ENCODE measurements around the gene ABTB2. TPM values are rescaled to one million over a fixed set of nuclear protein-coding genes. Genes with fewer than 3 reads are reported as not detected.

Gene ABTB2
- polyA plus RNA-seq, 1 of the 3 experiments (the other 2 are of a cell fraction): 7.8 TPM

DNA sequence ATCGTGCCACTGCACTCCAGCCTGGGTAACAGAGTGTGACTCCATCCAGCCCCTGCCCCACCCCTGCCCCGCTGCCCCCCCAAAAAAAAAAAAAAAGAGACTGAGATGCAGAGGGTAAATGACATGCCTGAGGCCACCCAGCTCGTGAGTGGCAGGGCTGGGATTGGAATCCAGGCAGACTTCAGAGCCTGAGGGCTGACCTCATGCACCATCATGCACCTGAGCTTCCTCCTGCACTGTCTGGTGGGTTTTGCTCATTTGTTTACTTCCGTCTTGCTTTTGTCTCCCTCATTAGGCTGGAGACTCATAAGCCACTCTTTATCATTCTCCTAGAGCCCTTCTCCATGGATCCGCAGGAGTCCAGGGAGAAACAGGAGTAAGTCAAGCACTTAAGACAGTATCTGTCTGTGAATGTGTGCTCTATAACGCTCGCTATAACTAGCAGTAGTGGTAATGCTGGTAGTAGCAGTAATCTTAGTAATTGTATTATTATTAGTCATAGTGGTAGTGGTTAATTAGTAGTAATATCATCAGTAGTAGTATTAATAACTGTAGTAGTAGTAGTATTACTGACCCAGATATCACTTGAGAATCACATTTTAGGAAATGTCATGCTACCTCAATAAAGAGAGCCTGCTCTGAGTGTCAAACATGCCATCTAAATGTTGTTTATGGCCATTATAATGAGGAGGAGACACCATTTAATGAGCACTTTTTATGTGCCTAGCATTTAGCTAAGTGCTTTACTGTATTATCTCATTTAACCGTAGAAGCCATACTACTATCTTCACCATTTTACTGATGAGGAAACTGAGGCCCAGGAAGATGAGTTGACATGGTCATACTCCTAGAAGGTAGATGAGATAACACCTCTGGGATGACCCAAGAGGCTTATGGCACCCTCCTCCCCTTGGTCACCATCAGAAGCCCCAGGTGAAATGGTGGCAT lies 167.3 kb downstream of the ABTB2 start:
- 96% methylated on average over 8 of the region's 8 CpGs for WGBS (ENCODE audit: low lambda C conversion rate)
- Histone ChIP-seq H3F3A (replicated peaks; ENCODE audit: insufficient read depth) (peaks cover 17% of the 10 kb centered on the region), H3K27me3 (ENCODE audit: insufficient read depth) (no peaks in the 10 kb centered on the region), H2AFZ (ENCODE audit: low read depth) (no peak overlapping the region), H3K9me3 (no peaks in the 10 kb centered on the region), H3K36me3 (replicated peaks in 1 of 2; ENCODE audit: control insufficient read depth in 1 of 2, insufficient read depth in 2 of 2, low read length in 1 of 2) (no peaks in the 10 kb centered on the region), H4K20me1 (ENCODE audit: insufficient read depth) (no peaks in the 10 kb centered on the region), H3K4me3 (ENCODE audit: low read depth in 2 of 2, low read length in 1 of 2) (no peak overlapping the region), H3K4me1 (ENCODE audit: control insufficient read depth in 1 of 2, insufficient read depth in 2 of 2, low read depth in 1 of 2, low read length in 1 of 2) (peaks cover 30 to 40% of the 10 kb centered on the region in 2 experiments; a peak in 3 of 4 replicates), H3K27ac (ENCODE audit: low read depth in 2 of 2, low read length in 1 of 2) (no peak overlapping the region), H3K9ac (no peak overlapping the region), H3K4me2 (no peak overlapping the region), H3K9me2 (no peaks in the 10 kb centered on the region), H3K79me2 (ENCODE audit: insufficient read depth) (no peaks in the 10 kb centered on the region)
- ChIA-PET POLR2A (no interaction called here), CTCF (interaction anchor here (0.5 to 3.9 kb wide), 6 partner anchors 8 to 303 kb away, joined by 3 to 15 read pairs (median 3); no protein-coding TSS in a partner anchor)
- TF ChIP-seq GABPA (IDR thresholded peaks at IDR 0.05; ENCODE audit: low read depth) (no peak), NRF1 (IDR thresholded peaks at IDR 0.05; ENCODE audit: low read depth, low read length) (no peak), RAD21 (IDR thresholded peaks at IDR 0.05; ENCODE audit: low read length) (no peak), YY1 (IDR thresholded peaks at IDR 0.05; ENCODE audit: low read depth) (no peak)
- no peak for DNase-seq

DNA sequence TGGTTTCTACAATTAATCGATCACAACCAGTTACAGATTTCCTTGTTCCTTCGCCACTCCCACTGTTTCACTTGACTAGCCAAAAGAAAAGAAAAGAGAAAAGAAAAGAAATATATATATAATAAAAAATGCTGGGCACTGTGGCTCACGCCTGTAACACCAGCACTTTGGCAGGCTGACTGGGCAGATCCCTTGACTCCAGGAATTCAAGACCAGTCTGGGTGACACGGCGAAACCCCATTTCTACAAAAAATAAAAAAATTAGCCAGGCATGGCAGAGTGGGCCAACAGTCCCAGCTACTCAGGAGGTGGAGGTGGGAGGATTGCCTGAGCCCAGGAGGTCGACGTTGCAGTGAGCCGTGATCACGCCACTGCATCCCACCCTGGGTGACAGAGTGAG lies 168.6 kb downstream of the ABTB2 start:
- H4K20me1 ChIP-seq (ENCODE audit: insufficient read depth): no peaks in the 10 kb centered on the region
- peaks cover 16% of the 10 kb centered on the region for H3F3A ChIP-seq (replicated peaks; ENCODE audit: insufficient read depth)
- no peaks in the 10 kb centered on the region for H3K79me2 ChIP-seq (ENCODE audit: insufficient read depth)
- H3K27me3 ChIP-seq (ENCODE audit: insufficient read depth): no peaks in the 10 kb centered on the region
- H3K4me2 ChIP-seq: no peak overlapping the region
- 98% methylated on average over 9 of the region's 9 CpGs for WGBS (ENCODE audit: low lambda C conversion rate)
- H3K9ac ChIP-seq: no peak overlapping the region
- ChIA-PET POLR2A (no interaction called here), CTCF (interaction anchor here (5.4 kb wide), 1 partner anchor 15 kb away, joined by 45 read pairs; no protein-coding TSS in a partner anchor)
- H3K4me3 ChIP-seq (ENCODE audit: low read depth in 2 of 2, low read length in 1 of 2): no peak overlapping the region
- no peak overlapping the region for H3K27ac ChIP-seq (ENCODE audit: low read depth in 2 of 2, low read length in 1 of 2)
- H3K9me2 ChIP-seq: no peaks in the 10 kb centered on the region
- no peak overlapping the region for H2AFZ ChIP-seq (ENCODE audit: low read depth)
- DNase-seq: no peak
- H3K9me3 ChIP-seq: no peaks in the 10 kb centered on the region
- H3K36me3 ChIP-seq (replicated peaks in 1 of 2; ENCODE audit: control insufficient read depth in 1 of 2, insufficient read depth in 2 of 2, low read length in 1 of 2): no peaks in the 10 kb centered on the region
- TF ChIP-seq RFX5 (IDR thresholded peaks at IDR 0.05; ENCODE audit: low read length): no peak
- H3K4me1 ChIP-seq (ENCODE audit: control insufficient read depth in 1 of 2, insufficient read depth in 2 of 2, low read depth in 1 of 2, low read length in 1 of 2): peaks cover 26 to 34% of the 10 kb centered on the region in 2 experiments; a peak in 3 of 4 replicates

DNA sequence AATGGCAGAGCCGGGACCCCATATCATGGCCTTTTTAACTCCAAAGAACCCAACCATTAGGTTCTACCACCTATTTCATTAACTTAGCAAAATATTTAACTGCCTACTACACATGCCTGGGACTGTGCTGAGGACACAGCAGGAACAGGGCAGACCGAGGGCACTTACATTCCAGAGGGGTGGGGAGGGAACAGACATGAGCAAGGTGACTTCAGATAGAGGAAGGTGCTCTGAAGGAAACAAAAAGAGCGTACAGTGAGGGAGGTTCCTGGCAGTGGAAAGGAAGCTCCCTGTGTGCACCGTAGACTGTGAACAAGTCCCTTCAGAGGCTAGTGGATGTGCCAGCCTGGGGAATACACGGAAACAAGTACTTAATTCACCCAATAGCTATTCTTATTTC lies 169.6 kb downstream of the ABTB2 start:
- POLR2A ChIA-PET: interaction anchor here (1.0 kb wide), 1 partner anchor 14 kb away, joined by 4 read pairs; no protein-coding TSS in a partner anchor

More for the DNA sequence above, 169.6 kb downstream of the ABTB2 start:
- Histone ChIP-seq H3K9me3 (no peaks in the 10 kb centered on the region), H3F3A (replicated peaks; ENCODE audit: insufficient read depth) (peaks cover 10% of the 10 kb centered on the region), H3K4me3 (ENCODE audit: low read depth in 2 of 2, low read length in 1 of 2) (no peak overlapping the region), H2AFZ (ENCODE audit: low read depth) (no peak overlapping the region), H4K20me1 (ENCODE audit: insufficient read depth) (no peaks in the 10 kb centered on the region), H3K4me1 (ENCODE audit: control insufficient read depth in 1 of 2, insufficient read depth in 2 of 2, low read depth in 1 of 2, low read length in 1 of 2) (peaks cover 16 to 25% of the 10 kb centered on the region in 2 experiments; a peak in 3 of 4 replicates), H3K9ac (no peak overlapping the region), H3K4me2 (no peak overlapping the region), H3K9me2 (no peaks in the 10 kb centered on the region), H3K27ac (ENCODE audit: low read depth in 2 of 2, low read length in 1 of 2) (no peak overlapping the region), H3K36me3 (replicated peaks in 1 of 2; ENCODE audit: control insufficient read depth in 1 of 2, insufficient read depth in 2 of 2, low read length in 1 of 2) (no peaks in the 10 kb centered on the region), H3K27me3 (ENCODE audit: insufficient read depth) (no peaks in the 10 kb centered on the region), H3K79me2 (ENCODE audit: insufficient read depth) (no peaks in the 10 kb centered on the region)
- CTCF ChIA-PET: interaction anchor here (1.8 to 5.4 kb wide), 3 partner anchors 14 to 304 kb away, joined by 4 to 45 read pairs (median 8); no protein-coding TSS in a partner anchor
- DNase-seq: no peak
- 93% methylated on average over 5 of the region's 5 CpGs for whole genome bisulfite sequencing (ENCODE audit: low lambda C conversion rate)
- TF ChIP-seq TEAD4 (IDR thresholded peaks at IDR 0.05; ENCODE audit: borderline replicate concordance, insufficient read depth): no peak

All from SK-N-SH (cell line).